Measurements from ENCODE around the gene LHCGR. TPM values are rescaled to one million over a fixed set of nuclear protein-coding genes. Genes with fewer than 3 reads are reported as not detected.

LHCGR gene
- total RNA-seq, 1 experiment from 2014 or later, result 0.31 TPM

DNA sequence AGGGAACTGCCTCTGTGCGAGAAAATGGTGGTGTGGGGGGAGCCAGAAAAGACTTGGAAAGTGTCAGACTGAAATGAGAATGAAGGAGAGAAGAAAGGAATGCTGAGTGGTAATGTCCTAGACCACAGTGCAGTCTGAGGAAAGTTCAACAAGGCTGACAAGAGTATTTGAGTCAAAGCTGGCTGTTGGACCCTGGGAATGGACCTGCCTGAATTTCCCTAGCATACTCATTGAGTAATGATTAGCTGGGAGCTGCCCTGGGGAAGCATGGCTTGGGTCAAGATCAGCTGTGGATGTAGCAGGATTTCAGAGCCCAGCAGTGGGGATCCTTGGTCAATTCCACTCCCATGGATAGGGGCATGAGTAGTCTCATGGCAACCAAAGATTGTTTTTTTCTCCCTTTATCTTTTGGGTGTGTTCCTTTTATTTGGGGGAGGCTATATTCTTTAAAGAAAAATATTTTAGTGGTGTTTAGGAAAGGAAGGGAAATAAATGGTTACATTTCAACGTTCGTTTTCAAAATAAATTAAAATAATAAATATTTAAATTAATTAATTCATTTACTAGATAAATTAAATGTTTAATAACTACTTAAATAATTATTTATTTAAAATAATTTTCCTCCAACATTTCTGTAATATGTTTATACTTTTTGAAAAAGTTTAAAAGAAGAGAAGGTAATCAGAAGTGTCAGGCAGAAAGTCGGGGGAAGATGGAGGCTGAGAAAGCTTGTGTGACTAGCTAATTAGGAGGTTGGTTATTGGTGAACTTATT lies 15.9 kb upstream of the LHCGR start:
- Mint-ChIP-seq H3K36me3 (peaks cover 3% of the 10 kb centered on the region; the same call in 1 of the 2 replicates), H3K4me1 (peaks cover 22% of the 10 kb centered on the region), H3K4me3 (no peak overlapping the region), H3K9me3 (peaks cover 3% of the 10 kb centered on the region), H3K27ac (no peak overlapping the region), H3K27me3 (ENCODE audit: low read depth) (0 out of 2 replicates have a peak, but pooled peaks cover 2% of the 10 kb centered on the region)
- CTCF ChIA-PET, result no interaction called here
- ATAC-seq (no peak), DNase-seq (ENCODE audit: low spot score) (no peak)
- TF ChIP-seq ZNF138 (CRISPR knock-in tag; conservative IDR thresholded peaks at IDR 0.05) (no peak), HMGA2 (CRISPR knock-in tag; IDR thresholded peaks at IDR 0.05) (peak; percentile 96), CBFB (CRISPR knock-in tag; IDR thresholded peaks at IDR 0.05; ENCODE audit: low read depth) (no peak), NFE2L1 (CRISPR knock-in tag; IDR thresholded peaks at IDR 0.05) (no peak)
- POLR2A ChIA-PET, result no interaction called here

- H3K27ac Mint-ChIP-seq, result no peak overlapping the region
- peaks cover 8% of the 10 kb centered on the region; the same call in 1 of the 2 replicates for H3K27me3 Mint-ChIP-seq (ENCODE audit: low read depth)
- ATAC-seq, result no peak
- peaks cover 6% of the 10 kb centered on the region; the same call in 1 of the 2 replicates for H3K36me3 Mint-ChIP-seq
- CTCF ChIA-PET, result no interaction called here
- no peak overlapping the region for H3K4me3 Mint-ChIP-seq
- TF ChIP-seq USF2 (CRISPR knock-in tag; IDR thresholded peaks at IDR 0.05) (no peak), NR1H2 (CRISPR knock-in tag; IDR thresholded peaks at IDR 0.05) (no peak), ZNF671 (CRISPR knock-in tag; IDR thresholded peaks at IDR 0.05) (no peak)
- H3K9me3 Mint-ChIP-seq, result peaks cover 10% of the 10 kb centered on the region
- H3K4me1 Mint-ChIP-seq, result peaks cover 22% of the 10 kb centered on the region
- no peak for DNase-seq (ENCODE audit: low spot score)
- POLR2A ChIA-PET, result no interaction called here
These were observed 14.7 kb upstream of the LHCGR start for GRCh38 chr2:48770181-48770580.

DNA sequence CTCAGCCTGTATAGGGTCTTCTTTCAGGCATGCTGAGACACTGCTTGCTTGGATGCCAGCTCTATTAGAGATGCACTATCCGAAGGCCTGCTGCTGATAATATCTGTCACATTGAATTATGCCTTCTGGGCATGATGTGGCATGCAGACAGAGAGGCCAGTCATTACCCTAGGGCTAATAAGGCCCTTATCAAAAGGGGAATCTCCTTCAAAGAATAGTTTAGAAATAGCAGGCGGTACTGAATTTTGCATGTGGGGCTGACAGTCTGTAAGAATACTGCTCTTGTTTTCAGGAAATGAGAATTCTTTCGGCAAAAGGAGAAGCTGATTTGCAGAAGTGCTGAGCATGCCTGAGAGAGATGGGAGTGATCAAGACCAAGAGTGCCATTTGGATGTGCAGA lies 13.1 kb upstream of the LHCGR start:
- H3K36me3 Mint-ChIP-seq, result peaks cover 6% of the 10 kb centered on the region; the same call in 1 of the 2 replicates
- no peak for DNase-seq (ENCODE audit: low spot score)
- POLR2A ChIA-PET, result no interaction called here
- peaks cover 22% of the 10 kb centered on the region for H3K4me1 Mint-ChIP-seq
- H3K4me3 Mint-ChIP-seq, result no peak overlapping the region
- H3K27ac Mint-ChIP-seq, result no peak overlapping the region
- no peak for ATAC-seq
- H3K27me3 Mint-ChIP-seq (ENCODE audit: low read depth), result peaks cover 8% of the 10 kb centered on the region; the same call in 1 of the 2 replicates
- H3K9me3 Mint-ChIP-seq, result peaks cover 10% of the 10 kb centered on the region
- CTCF ChIA-PET, result no interaction called here
- TF ChIP-seq ZNF423 (CRISPR knock-in tag; IDR thresholded peaks at IDR 0.05), result no peak
- TF ChIP-seq ZNF219 (CRISPR knock-in tag; IDR thresholded peaks at IDR 0.05; ENCODE audit: borderline replicate concordance), result no peak
- no peak for TF ChIP-seq ZNF281 (CRISPR knock-in tag; IDR thresholded peaks at IDR 0.05)
- TF ChIP-seq, protein P1, sequence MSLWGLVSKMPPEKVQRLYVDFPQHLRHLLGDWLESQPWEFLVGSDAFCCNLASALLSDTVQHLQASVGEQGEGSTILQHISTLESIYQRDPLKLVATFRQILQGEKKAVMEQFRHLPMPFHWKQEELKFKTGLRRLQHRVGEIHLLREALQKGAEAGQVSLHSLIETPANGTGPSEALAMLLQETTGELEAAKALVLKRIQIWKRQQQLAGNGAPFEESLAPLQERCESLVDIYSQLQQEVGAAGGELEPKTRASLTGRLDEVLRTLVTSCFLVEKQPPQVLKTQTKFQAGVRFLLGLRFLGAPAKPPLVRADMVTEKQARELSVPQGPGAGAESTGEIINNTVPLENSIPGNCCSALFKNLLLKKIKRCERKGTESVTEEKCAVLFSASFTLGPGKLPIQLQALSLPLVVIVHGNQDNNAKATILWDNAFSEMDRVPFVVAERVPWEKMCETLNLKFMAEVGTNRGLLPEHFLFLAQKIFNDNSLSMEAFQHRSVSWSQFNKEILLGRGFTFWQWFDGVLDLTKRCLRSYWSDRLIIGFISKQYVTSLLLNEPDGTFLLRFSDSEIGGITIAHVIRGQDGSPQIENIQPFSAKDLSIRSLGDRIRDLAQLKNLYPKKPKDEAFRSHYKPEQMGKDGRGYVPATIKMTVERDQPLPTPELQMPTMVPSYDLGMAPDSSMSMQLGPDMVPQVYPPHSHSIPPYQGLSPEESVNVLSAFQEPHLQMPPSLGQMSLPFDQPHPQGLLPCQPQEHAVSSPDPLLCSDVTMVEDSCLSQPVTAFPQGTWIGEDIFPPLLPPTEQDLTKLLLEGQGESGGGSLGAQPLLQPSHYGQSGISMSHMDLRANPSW (CRISPR knock-in tag; conservative IDR thresholded peaks at IDR 0.05; ENCODE audit: low read depth), result no peak
- TF ChIP-seq RELA (CRISPR knock-in tag; IDR thresholded peaks at IDR 0.05; ENCODE audit: borderline replicate concordance), result no peak
- TF ChIP-seq TCF7 (CRISPR knock-in tag; IDR thresholded peaks at IDR 0.05; ENCODE audit: low read depth), result no peak
- no peak for TF ChIP-seq EMX1 (CRISPR knock-in tag; IDR thresholded peaks at IDR 0.05)
- TF ChIP-seq, protein P2, sequence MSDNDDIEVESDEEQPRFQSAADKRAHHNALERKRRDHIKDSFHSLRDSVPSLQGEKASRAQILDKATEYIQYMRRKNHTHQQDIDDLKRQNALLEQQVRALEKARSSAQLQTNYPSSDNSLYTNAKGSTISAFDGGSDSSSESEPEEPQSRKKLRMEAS (CRISPR knock-in tag; IDR thresholded peaks at IDR 0.05), result no peak
- no peak for TF ChIP-seq USF1 (CRISPR knock-in tag; IDR thresholded peaks at IDR 0.05)
- TF ChIP-seq OVOL2 (CRISPR knock-in tag; IDR thresholded peaks at IDR 0.05; ENCODE audit: borderline replicate concordance), result no peak
- no peak for TF ChIP-seq SMAD4 (CRISPR knock-in tag; IDR thresholded peaks at IDR 0.05)
- no peak for TF ChIP-seq ERG (CRISPR knock-in tag; IDR thresholded peaks at IDR 0.05)
- TF ChIP-seq TP53 (CRISPR knock-in tag; IDR thresholded peaks at IDR 0.05), result no peak
- TF ChIP-seq, protein P3, sequence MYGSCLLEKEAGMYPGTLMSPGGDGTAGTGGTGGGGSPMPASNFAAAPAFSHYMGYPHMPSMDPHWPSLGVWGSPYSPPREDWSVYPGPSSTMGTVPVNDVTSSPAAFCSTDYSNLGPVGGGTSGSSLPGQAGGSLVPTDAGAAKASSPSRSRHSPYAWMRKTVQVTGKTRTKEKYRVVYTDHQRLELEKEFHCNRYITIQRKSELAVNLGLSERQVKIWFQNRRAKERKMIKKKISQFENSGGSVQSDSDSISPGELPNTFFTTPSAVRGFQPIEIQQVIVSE (CRISPR knock-in tag; IDR thresholded peaks at IDR 0.05; ENCODE audit: borderline replicate concordance), result no peak
